ENCODE measurements around the gene SLC27A1.

Gene SLC27A1

DNA sequence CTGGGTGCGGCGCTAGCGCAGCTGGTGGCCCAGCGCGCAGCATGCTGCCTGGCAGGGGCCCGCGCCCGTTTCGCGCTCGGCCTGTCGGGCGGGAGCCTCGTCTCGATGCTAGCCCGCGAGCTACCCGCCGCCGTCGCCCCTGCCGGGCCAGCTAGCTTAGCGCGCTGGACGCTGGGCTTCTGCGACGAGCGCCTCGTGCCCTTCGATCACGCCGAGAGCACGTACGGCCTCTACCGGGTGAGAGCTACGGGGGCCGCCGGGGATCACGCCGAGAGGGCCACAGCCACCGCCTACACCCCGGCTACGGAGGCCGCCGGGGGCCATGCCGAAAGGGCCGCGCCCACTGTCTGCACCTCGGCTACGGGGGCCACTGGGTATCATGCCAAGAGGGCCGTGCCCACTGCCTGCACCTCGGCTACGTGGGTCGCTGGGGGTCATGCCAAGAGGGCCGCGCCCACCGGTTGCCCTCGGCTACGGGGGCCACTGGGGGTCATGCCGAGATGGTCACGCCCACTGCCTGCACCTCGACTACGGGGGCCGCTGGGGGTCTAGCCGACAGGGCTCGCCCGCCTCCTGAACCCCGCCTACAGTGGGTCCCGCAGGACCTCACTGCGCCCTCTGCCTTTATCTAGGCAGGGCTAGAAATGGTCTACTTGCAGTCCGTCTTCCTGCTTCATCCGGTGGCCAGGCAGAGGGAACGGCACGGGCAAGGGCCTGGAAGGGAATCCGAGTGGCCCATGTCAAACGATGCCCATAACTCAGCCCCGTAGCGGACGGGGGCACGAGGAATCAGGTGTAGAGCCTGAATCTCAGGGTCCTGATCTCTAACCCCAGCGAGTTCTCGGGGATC is 41.6 kb downstream of the SLC27A1 start (continued):
- TF ChIP-seq KLF1 (tag by site-specific recombination; IDR thresholded peaks at IDR 0.05), result peak; percentile 94
- no peak for TF ChIP-seq ZNF202 (tag by site-specific recombination; IDR thresholded peaks at IDR 0.05; ENCODE audit: borderline replicate concordance)
- TF ChIP-seq ZNF610 (tag by site-specific recombination; IDR thresholded peaks at IDR 0.05; ENCODE audit: borderline replicate concordance), result no peak
- TF ChIP-seq, protein P1, sequence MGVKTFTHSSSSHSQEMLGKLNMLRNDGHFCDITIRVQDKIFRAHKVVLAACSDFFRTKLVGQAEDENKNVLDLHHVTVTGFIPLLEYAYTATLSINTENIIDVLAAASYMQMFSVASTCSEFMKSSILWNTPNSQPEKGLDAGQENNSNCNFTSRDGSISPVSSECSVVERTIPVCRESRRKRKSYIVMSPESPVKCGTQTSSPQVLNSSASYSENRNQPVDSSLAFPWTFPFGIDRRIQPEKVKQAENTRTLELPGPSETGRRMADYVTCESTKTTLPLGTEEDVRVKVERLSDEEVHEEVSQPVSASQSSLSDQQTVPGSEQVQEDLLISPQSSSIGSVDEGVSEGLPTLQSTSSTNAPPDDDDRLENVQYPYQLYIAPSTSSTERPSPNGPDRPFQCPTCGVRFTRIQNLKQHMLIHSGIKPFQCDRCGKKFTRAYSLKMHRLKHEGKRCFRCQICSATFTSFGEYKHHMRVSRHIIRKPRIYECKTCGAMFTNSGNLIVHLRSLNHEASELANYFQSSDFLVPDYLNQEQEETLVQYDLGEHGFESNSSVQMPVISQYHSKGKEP (tag by site-specific recombination; IDR thresholded peaks at IDR 0.05), result no peak
- TF ChIP-seq ZNF354C (tag by site-specific recombination; IDR thresholded peaks at IDR 0.05; ENCODE audit: borderline replicate concordance, low read depth), result no peak
- TF ChIP-seq ZNF114 (tag by site-specific recombination; IDR thresholded peaks at IDR 0.05), result no peak
- no peak for TF ChIP-seq ZNF426 (tag by site-specific recombination; IDR thresholded peaks at IDR 0.05)
- no peak for TF ChIP-seq ZFP37 (tag by site-specific recombination; IDR thresholded peaks at IDR 0.05)
- TF ChIP-seq ZSCAN16 (tag by site-specific recombination; IDR thresholded peaks at IDR 0.05), result 0 out of 2 replicates have a peak, but pooled peaks have one; percentile 49
- TF ChIP-seq PBX3 (CRISPR knock-in tag; IDR thresholded peaks at IDR 0.05), result peak; percentile 73
- peak; percentile 98 for TF ChIP-seq KLF9 (tag by site-specific recombination; IDR thresholded peaks at IDR 0.05; ENCODE audit: low read depth)
- no peak for TF ChIP-seq ZNF624 (tag by site-specific recombination; IDR thresholded peaks at IDR 0.05)
- TF ChIP-seq RBAK (tag by site-specific recombination; IDR thresholded peaks at IDR 0.05), result no peak
- TF ChIP-seq REPIN1 (tag by site-specific recombination; IDR thresholded peaks at IDR 0.05; ENCODE audit: low read depth), result 0 out of 2 replicates have a peak, but pooled peaks have one; percentile 72
- no peak for TF ChIP-seq ZNF585B (tag by site-specific recombination; IDR thresholded peaks at IDR 0.05)
- no peak for TF ChIP-seq HOXD13 (CRISPR knock-in tag; IDR thresholded peaks at IDR 0.05; ENCODE audit: borderline replicate concordance)
- peak; percentile 60 for TF ChIP-seq ZNF24 (tag by site-specific recombination; IDR thresholded peaks at IDR 0.05)
- TF ChIP-seq ZNF248 (tag by site-specific recombination; IDR thresholded peaks at IDR 0.05), result no peak
- TF ChIP-seq ZNF596 (tag by site-specific recombination; IDR thresholded peaks at IDR 0.05), result no peak
- TF ChIP-seq ZNF513 (tag by site-specific recombination; IDR thresholded peaks at IDR 0.05), result no peak
- no peak for TF ChIP-seq BCL6B (tag by site-specific recombination; IDR thresholded peaks at IDR 0.05)
- no peak for TF ChIP-seq PRDM4 (tag by site-specific recombination; IDR thresholded peaks at IDR 0.05)
- no peak for TF ChIP-seq ZNF555 (tag by site-specific recombination; conservative IDR thresholded peaks at IDR 0.05)
- TF ChIP-seq ZNF600 (tag by site-specific recombination; IDR thresholded peaks at IDR 0.05), result no peak; the same call in 1 of the 2 replicates
- TF ChIP-seq ZNF580 (tag by site-specific recombination; IDR thresholded peaks at IDR 0.05), result peak; percentile 31; the same call in 1 of the 2 replicates
- TF ChIP-seq INSM2 (tag by site-specific recombination; IDR thresholded peaks at IDR 0.05), result no peak
- TF ChIP-seq ZBTB8A (tag by site-specific recombination; IDR thresholded peaks at IDR 0.05), result peak; percentile 66
- TF ChIP-seq ZNF221 (tag by site-specific recombination; IDR thresholded peaks at IDR 0.05; ENCODE audit: borderline replicate concordance), result no peak
